GM21737 (cell line): Measurements from ENCODE around the gene MANEA.
"Not testable (repeated sequence)": the region's sequence is repeated elsewhere in the genome, so short reads cannot be mapped to it uniquely, and the experiment has no call there.

Source experiments
- ATAC-seq: cut with Tn5 transposase; IDR thresholded peaks from one replicate; pipeline ENCODE4 v1.9.1; 2021; ENCODE audit warnings: mild to moderate bottlenecking, moderate library complexity; ENCODE audit not compliant: unreplicated experiment

Gene MANEA

GRCh38 chr6:95584226-95584625 lies 6.9 kb downstream of the MANEA start:
- not testable (repeated sequence) for ATAC-seq

GRCh38 chr6:95587989-95588388 lies 10.7 kb downstream of the MANEA start:
- ATAC-seq: no peak

- no peak for ATAC-seq
These were observed 11.7 kb downstream of the MANEA start for GRCh38 chr6:95589067-95589466.

- no peak for ATAC-seq
These were observed 12.7 kb downstream of the MANEA start for GRCh38 chr6:95589826-95590570.

- no peak for ATAC-seq
These were observed 15.7 kb downstream of the MANEA start for GRCh38 chr6:95593025-95593424.

- no peak for ATAC-seq
These were observed 18.7 kb downstream of the MANEA start for GRCh38 chr6:95596021-95596420.

- ATAC-seq: no peak
These were observed 22.4 kb downstream of the MANEA start for GRCh38 chr6:95599706-95600105.

GRCh38 chr6:95601133-95601532 lies 23.8 kb downstream of the MANEA start:
- ATAC-seq: no peak

- ATAC-seq: no peak
These were observed 36.8 kb downstream of the MANEA start for GRCh38 chr6:95614094-95614493.

- ATAC-seq: no peak
These were observed 52.2 kb downstream of the MANEA start for GRCh38 chr6:95629551-95629950.

- ATAC-seq: no peak
These were observed 59.5 kb downstream of the MANEA start for GRCh38 chr6:95636552-95637431.

GRCh38 chr6:95648636-95649035 lies 71.3 kb downstream of the MANEA start:
- ATAC-seq: no peak

GRCh38 chr6:95649451-95649850 lies 72.1 kb downstream of the MANEA start:
- no peak for ATAC-seq

GRCh38 chr6:95654176-95654575 lies 76.8 kb downstream of the MANEA start:
- no peak for ATAC-seq

GRCh38 chr6:95658886-95659285 lies 81.6 kb downstream of the MANEA start:
- no peak for ATAC-seq
